Testis (tissue), 3 donors: Measurements from ENCODE around the gene TRAF2. TPM values are rescaled to one million over a fixed set of nuclear protein-coding genes. Genes with fewer than 3 reads are reported as not detected.

Source experiments
- DNase-seq: peaks from one replicate; pipeline ENCODE4 v3.0.0-alpha.2; 2019
- H3K27ac ChIP-seq, 2 donors: fragments of 200-600 bp; sonication (generic); one replicate each; pipeline ENCODE4 v1.5.1; 2019
- H3K27me3 ChIP-seq: fragments of 200-600 bp; sonication (generic); one replicate; pipeline ENCODE4 v1.5.1; 2019
- H3K36me3 ChIP-seq: fragments of 200-600 bp; sonication (generic); one replicate; pipeline ENCODE4 v1.5.1; 2017; ENCODE audit warnings: low read depth; ENCODE audit errors: missing control alignments
- H3K4me1 ChIP-seq: fragments of 200-600 bp; sonication (generic); one replicate; pipeline ENCODE4 v1.5.1; 2019
- H3K4me3 ChIP-seq, 2 donors: fragments of 200-600 bp; sonication (generic); one replicate each; pipeline ENCODE4 v1.5.1; 2017 to 2019
- H3K9me3 ChIP-seq: fragments of 200-600 bp; sonication (generic); one replicate; pipeline ENCODE4 v1.5.1; 2017
- CTCF ChIP-seq, 3 experiments: fragments of 450-650 bp in 2 of 3; fragments of 200-600 bp in 1 of 3; sonication (generic) in 1 of 3; IDR thresholded peaks; one replicate each; pipeline ENCODE4 v1.5.1; 2016 to 2019; ENCODE audit warnings: antibody characterized with exemption in 3 of 3, mild to moderate bottlenecking in 2 of 3, moderate library complexity in 1 of 3
- POLR2A ChIP-seq: fragments of 450-650 bp; IDR thresholded peaks from one replicate; pipeline ENCODE4 v1.6.1; 2017; ENCODE audit warnings: antibody characterized with exemption, mild to moderate bottlenecking, moderate library complexity
- WGBS, 2 donors: methylation state at CpG; one replicate each; pipeline ENCODE4 v1.1.5; 2018; 5-methylcytosine and 5-hydroxymethylcytosine counted together
- intact Hi-C: fragments of 100-400 bp; cut with DNase I; formaldehyde crosslinking; loops from one replicate; pipeline ENCODE4 v1.15.1; 2023; ENCODE audit warnings: low total_unique reads
- polyA plus RNA-seq: library from polyadenylated mRNA; stranded (reverse); fragments of 350-450 nt; fragmentation: Illumina TruSeq; extraction: RNeasy Lipid Tissue Mini Kit (QIAGEN cat#74804); gene quantifications from one replicate; pipeline ENCODE4 v1.2.3, GENCODE V29; 2014; ENCODE audit warnings: low read depth, low replicate concordance; ENCODE audit not compliant: insufficient read depth
- total RNA-seq, 2 donors: library from RNA; depleted of rRNA; stranded (reverse); fragments of >200 nt; gene quantifications; one replicate each; pipeline ENCODE4 v1.2.3, GENCODE V29; 2016

The TRAF2 gene
- total and polyA plus RNA-seq, 3 donors from 2014 or later = 21.9 to 32.9 (median 23.7) TPM

- no peak for DNase-seq
- WGBS, 2 donors = 94 to 95% methylated on average over 16 to 29 of the region's 29 CpGs
- H3K27ac ChIP-seq = no peak overlapping the region
- H3K9me3 ChIP-seq = no peaks in the 10 kb centered on the region
- H3K4me1 ChIP-seq = peaks cover 9% of the 10 kb centered on the region
- TF ChIP-seq POLR2A (no peak), CTCF (IDR thresholded peaks at IDR 0.05) (no peak)
- intact Hi-C loops = no loop called here
- H3K36me3 ChIP-seq = no peaks in the 10 kb centered on the region
- H3K4me3 ChIP-seq = no peak overlapping the region
- H3K27me3 ChIP-seq = no peaks in the 10 kb centered on the region
Observed at GRCh38 chr9:136907011-136907914, 20.9 kb downstream of the TRAF2 start.

DNA sequence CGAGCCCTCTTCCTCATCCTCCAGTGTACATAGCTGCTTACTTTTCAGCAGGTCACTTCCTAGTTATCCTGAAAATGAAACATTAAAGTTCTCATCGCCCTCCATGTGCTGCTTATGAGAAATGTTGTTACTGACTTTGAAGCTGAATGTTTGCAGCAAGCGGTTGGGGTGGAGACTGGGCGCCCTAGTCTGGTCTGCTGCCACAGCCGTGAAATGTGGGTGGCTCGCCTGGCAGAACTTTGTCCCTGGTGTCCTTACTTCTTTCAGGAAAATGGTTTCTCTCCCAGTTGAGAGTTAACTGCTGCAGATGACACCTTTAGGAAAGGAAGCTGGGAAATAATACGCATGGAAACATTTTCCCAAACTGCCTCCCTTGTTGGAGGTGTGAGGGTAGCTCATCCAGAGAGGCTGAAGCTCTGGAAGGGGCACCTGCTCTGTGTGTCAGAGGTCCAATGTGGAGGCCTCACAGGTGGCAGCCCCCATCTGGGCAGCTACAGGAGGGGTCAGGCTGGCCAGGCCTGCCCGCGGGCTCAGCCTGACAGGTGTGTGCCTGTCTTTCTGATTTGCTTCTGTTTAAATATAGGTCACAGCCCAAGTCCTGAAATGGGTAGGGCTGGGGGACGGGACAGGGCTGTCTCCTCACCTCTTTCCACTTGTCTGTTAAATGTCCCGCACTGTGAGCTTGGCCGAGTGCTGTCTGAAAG, 24.0 kb downstream of the TRAF2 start:
- Histone ChIP-seq H3K4me1 (no peaks in the 10 kb centered on the region), H3K4me3 (no peak overlapping the region), H3K9me3 (no peaks in the 10 kb centered on the region), H3K27me3 (no peaks in the 10 kb centered on the region), H3K36me3 (no peaks in the 10 kb centered on the region), H3K27ac (no peak overlapping the region)
- no peak for DNase-seq
- intact Hi-C loops = no loop called here
- 90 to 94% methylated on average over 8 to 12 of the region's 12 CpGs for WGBS, 2 donors
- no peak for TF ChIP-seq POLR2A
- no peak for TF ChIP-seq CTCF (IDR thresholded peaks at IDR 0.05)

GRCh38 chr9:136910901-136911245, 24.6 kb downstream of the TRAF2 start:
- Histone ChIP-seq H3K36me3 (no peaks in the 10 kb centered on the region), H3K4me3 (no peak overlapping the region), H3K4me1 (no peaks in the 10 kb centered on the region), H3K27ac (no peak overlapping the region), H3K9me3 (no peaks in the 10 kb centered on the region), H3K27me3 (no peaks in the 10 kb centered on the region)
- 90 to 93% methylated on average over 8 to 12 of the region's 12 CpGs for WGBS, 2 donors
- TF ChIP-seq CTCF (IDR thresholded peaks at IDR 0.05) = no peak
- TF ChIP-seq POLR2A = no peak
- no peak for DNase-seq
- intact Hi-C loops = no loop called here

DNA sequence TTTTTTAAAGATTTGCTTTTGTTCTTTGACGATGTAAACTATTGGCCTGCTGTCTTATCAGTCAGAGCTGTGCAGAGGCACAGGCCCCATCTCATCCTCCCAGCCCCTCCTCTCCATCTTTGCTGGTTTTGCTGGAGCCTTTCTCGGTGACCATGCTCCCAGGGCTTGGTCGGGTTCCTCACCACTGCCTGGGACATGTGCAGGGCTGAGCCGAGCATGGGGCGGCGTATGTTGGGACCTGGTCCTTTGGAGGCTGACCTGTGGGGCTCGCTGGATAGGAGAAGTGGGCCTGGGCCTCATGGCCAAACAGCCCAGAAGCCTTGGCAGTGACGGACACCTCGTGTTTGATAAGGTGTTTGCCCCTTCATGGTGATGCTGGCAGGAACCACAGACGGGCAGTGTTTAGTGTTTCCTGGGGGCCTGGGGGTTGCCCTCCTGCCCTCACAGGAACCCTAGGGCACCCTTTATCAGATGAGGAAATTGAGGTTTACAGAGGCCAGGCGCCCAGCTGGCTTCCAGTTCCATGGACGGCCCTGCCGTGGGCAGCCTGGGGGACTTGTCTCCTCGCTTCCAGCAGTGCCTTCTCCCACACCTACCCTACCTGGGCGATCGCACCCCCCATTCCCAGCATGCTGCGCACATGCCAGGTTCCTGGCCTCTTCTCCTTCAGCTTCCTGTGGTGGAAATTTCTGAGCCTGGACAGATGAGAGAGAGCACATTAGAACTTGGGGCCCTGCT, 27.6 kb downstream of the TRAF2 start:
- TF ChIP-seq POLR2A = no peak
- no peak for TF ChIP-seq CTCF (IDR thresholded peaks at IDR 0.05)
- Histone ChIP-seq H3K36me3 (no peaks in the 10 kb centered on the region), H3K4me1 (no peaks in the 10 kb centered on the region), H3K9me3 (no peaks in the 10 kb centered on the region), H3K27ac (no peak overlapping the region), H3K27me3 (no peaks in the 10 kb centered on the region), H3K4me3 (no peak overlapping the region)
- intact Hi-C loops = no loop called here
- 89 to 92% methylated on average over 13 to 17 of the region's 17 CpGs for WGBS, 2 donors
- no peak for DNase-seq
